GM18511 (cell line): ENCODE results near the gene NPAS3.

Source experiments
- ATAC-seq: cut with Tn5 transposase; IDR thresholded peaks from one replicate; pipeline ENCODE4 v1.9.1; 2021; ENCODE audit warnings: mild to moderate bottlenecking, moderate library complexity; ENCODE audit not compliant: unreplicated experiment

Gene NPAS3

GRCh38 chr14:33652566-33653307 lies 714.1 kb downstream of the NPAS3 start:
- ATAC-seq: no peak

- ATAC-seq: no peak
These were observed 714.6 kb downstream of the NPAS3 start for GRCh38 chr14:33653308-33653695.

GRCh38 chr14:33655421-33655820 lies 716.7 kb downstream of the NPAS3 start:
- no peak for ATAC-seq

GRCh38 chr14:33657476-33657875 lies 718.8 kb downstream of the NPAS3 start:
- no peak for ATAC-seq

GRCh38 chr14:33660248-33660647 lies 721.6 kb downstream of the NPAS3 start:
- ATAC-seq: no peak

- no peak for ATAC-seq
These were observed 722.4 kb downstream of the NPAS3 start for GRCh38 chr14:33661101-33661500.

- no peak for ATAC-seq
These were observed 729.4 kb downstream of the NPAS3 start for GRCh38 chr14:33668066-33668465.

GRCh38 chr14:33669111-33669510 lies 730.4 kb downstream of the NPAS3 start:
- ATAC-seq: no peak

GRCh38 chr14:33670235-33670634 lies 731.6 kb downstream of the NPAS3 start:
- ATAC-seq: no peak

GRCh38 chr14:33671556-33671955 lies 732.9 kb downstream of the NPAS3 start:
- ATAC-seq: no peak

- no peak for ATAC-seq
These were observed 736.2 kb downstream of the NPAS3 start for GRCh38 chr14:33674927-33675326.

GRCh38 chr14:33675415-33676130 lies 736.9 kb downstream of the NPAS3 start:
- ATAC-seq: no peak

- peak; percentile 82 for ATAC-seq
These were observed 737.5 kb downstream of the NPAS3 start for GRCh38 chr14:33676135-33676566.

- no peak for ATAC-seq
These were observed 738.2 kb downstream of the NPAS3 start for GRCh38 chr14:33676891-33677290.

GRCh38 chr14:33678005-33678404 lies 739.3 kb downstream of the NPAS3 start:
- no peak for ATAC-seq

- ATAC-seq: no peak
These were observed 740.3 kb downstream of the NPAS3 start for GRCh38 chr14:33679025-33679424.

GRCh38 chr14:33679461-33680225 lies 741.0 kb downstream of the NPAS3 start:
- no peak for ATAC-seq

- no peak for ATAC-seq
These were observed 742.2 kb downstream of the NPAS3 start for GRCh38 chr14:33680873-33681272.

GRCh38 chr14:33682760-33683159 lies 744.1 kb downstream of the NPAS3 start:
- ATAC-seq: no peak

- no peak for ATAC-seq
These were observed 746.3 kb downstream of the NPAS3 start for GRCh38 chr14:33685026-33685425.

GRCh38 chr14:33685698-33686097 lies 747.0 kb downstream of the NPAS3 start:
- ATAC-seq: no peak

GRCh38 chr14:33686218-33686617 lies 747.5 kb downstream of the NPAS3 start:
- ATAC-seq: no peak
